CD1c-positive myeloid dendritic cell (primary cell): ENCODE results near the gene BRD3OS.

ENCODE experiments used
- DNase-seq: peaks from one replicate; pipeline ENCODE4 v3.0.0-alpha.2; 2016; ENCODE audit errors: extremely low spot score

BRD3OS gene, protein sequence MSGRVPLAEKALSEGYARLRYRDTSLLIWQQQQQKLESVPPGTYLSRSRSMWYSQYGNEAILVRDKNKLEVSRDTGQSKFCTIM

DNA sequence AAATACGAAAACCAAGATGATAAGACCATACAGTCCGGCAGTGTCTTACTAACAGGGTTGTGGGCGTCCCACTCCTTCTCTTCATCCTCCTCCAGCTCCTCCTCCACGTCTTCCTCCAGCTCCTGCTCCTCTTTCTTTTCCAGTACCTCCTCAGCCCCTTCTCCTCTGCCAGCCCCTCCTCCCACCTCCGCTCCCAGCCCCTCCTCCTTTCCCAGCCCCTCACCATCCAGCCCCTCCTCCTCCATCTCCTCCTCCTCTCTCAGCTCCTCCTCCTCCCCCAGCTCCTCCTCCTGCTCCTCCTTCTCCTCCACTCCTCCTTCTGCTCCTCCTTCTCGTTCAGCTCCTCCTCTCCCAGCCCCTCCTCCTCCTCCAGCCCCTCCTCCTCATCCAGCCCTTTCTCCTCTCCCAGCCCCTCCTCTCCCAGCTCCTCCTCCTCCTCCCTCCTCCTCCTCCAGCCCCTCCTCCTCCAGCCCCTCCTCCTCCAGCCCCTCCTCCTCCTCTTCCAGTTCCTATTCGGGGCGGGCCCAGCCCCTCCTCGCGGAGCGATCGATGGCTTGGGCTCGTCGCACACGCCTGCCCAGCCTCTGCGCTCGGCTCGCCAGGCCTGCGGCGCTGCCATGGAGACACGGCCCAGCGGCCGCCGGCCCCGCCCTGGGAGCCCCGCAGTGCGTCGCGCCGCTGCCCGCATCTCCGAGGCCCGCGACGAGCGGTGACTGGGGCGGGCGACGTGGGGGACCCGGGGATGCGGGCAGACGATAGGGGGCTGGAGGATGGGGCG is at the start of gene BRD3OS:
Gene BRD3OS, plus strand, starts transcription at position 654 of the 778 bp plus-strand sequence. CDS start 1,267 bp downstream, outside the sequence.
- peak; percentile 97 for DNase-seq

DNA sequence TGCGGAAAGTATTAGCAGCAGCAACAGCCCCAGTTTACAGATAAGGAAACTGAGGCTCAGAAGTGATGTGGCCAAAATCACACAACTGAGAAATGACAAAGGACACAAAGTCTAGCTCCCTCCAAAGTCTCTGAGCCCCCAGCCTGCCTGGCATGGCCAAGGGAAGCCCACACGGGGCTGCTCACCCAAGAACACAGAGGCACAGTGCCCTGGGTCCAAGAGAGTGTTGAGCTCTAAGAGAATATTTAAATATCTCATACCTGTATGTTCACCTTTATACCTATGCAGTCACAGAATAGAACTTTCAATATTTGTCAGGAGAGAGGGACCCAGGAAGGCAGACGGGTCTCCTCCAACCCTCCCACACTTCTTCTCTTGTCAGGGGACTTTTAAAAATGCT is 49.8 kb upstream of the BRD3OS start:
- DNase-seq = no peak

DNA sequence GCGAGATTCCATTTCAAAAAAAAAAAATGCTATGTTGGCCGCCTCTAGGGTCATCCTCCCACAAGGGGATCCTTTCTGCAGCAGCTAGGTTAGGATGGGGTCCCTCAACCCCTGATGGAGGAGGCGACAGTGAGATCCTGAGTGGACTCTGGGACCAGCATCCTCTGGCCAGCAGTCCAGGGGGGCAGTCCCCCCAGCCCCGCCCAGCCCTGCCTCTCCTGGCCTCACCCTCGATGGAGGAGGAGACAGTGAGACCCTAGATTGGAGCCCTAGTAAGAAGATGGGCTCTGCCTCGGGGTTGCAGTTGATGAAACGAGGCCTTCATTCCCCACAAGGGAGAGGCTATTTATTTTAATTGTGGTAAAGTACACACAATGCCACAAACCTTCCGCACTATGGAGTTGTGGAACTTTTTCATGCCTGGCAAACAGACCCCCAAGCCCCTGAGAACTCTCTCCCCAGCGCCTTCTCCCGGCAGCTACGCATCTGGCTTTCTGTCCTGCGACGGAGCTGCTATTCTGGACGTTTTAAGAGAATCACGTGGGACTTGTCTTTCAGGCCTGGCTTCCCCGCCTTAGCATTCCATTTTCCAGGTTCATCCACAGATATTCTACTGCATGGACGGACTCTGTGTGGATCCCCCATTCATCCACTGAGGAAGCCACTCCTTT is 49.0 kb upstream of the BRD3OS start:
- DNase-seq = no peak

DNA sequence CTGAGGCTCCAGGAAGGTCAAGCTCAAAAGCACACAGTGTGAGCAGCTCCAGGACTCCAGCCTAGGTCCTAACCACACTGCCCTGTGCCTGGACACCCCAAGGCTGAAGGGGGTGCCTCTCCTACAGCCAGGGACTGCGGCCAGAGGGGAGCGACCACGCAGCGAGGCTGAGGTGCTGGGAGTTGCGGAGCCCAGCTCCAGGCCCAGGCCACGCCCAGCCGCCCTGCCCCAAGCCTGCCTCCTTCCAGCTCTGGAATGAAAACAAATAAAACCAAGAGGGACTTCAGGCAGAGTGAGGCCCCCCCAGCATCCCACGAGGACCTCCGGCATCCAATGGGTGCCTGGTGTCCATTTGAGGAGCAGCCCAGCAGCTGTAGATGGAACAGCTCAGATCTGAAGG is 48.4 kb upstream of the BRD3OS start:
- no peak for DNase-seq

DNA sequence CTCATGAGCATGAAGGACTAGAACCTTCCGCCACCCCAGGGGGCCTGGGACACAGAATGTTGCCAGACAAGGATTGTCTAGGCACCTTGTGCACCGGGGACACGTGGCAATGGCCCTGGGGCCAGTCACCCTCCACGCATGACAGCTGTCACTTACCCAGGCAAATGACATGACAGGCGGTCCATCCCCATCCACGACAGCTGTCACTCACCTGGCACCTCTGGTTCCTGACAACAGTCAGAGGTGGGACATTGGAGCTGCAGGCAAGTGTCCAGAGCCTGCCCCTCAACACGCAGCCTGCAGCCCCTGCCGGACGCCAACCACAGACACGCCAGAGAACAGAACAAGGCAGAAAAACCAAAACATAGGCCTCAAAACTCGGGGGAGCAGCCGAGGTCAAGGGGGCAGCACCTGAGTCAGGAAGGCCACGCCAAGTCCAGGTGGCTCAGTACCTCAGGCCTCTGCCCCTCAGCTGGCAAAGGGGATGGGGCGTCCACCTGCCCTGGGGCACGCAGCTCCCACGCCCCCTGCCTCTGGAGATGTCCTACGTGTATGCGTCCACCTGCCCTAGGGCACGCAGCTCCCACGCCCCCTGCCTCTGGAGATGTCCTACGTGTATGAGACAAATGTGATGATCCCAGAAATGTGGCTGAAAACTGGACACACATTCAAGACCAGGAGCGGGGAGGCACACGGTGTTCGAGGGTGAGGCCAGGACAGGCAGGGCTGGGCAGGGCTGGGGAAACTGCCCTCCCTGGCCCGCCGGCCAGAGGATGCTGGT is 47.7 kb upstream of the BRD3OS start:
- no peak for DNase-seq

DNA sequence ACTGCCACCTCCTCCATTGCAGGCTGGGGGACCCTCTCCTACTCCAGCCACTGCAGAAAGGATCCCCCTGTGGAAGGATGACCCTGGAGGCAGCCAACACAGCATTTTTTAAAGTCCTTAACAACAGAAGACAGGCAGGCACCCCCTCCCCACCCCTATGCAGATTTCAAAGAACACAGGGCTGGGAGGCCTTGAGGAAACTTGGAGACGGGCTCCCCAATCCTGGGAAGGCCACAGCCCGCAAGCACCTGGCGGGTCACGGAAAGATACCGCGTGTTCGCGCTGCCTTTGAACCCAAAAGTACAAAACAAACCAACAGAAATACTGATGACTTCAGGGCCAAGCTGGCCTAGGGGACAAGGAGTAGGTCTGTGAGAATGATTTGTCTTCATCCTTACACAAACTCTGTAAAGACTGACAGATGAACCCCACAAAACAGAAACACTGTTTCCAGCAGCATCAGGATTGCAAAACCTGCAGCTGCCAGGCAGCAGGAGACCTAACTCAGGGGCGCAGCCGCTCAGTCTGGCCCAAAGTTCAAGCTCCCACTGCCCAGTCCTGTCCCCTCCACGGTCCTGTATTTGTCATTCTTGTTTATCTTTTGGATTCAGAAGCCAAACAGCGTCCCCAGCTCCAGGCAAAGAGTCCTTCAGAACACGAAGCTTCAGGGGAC is 46.9 kb upstream of the BRD3OS start:
- no peak for DNase-seq

DNA sequence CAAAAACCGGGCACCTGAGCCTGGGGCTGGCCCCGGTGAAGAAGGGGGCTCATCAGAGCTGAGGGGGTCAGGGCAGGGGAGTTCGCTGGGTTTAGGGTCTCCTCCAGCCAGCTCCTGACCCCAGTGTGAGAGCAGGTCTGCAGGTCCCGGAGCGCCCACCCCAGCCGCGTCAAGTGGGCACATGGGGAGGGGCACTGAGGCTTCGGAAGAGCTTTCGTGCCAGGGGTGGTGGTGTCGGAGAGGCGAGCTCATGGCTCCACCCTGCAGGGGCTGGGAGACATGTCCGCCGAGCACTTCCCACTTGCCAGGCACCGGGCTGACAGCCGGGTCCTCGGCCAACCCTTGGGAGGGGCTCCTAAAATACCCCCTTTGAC is 46.4 kb upstream of the BRD3OS start:
- DNase-seq = no peak

DNA sequence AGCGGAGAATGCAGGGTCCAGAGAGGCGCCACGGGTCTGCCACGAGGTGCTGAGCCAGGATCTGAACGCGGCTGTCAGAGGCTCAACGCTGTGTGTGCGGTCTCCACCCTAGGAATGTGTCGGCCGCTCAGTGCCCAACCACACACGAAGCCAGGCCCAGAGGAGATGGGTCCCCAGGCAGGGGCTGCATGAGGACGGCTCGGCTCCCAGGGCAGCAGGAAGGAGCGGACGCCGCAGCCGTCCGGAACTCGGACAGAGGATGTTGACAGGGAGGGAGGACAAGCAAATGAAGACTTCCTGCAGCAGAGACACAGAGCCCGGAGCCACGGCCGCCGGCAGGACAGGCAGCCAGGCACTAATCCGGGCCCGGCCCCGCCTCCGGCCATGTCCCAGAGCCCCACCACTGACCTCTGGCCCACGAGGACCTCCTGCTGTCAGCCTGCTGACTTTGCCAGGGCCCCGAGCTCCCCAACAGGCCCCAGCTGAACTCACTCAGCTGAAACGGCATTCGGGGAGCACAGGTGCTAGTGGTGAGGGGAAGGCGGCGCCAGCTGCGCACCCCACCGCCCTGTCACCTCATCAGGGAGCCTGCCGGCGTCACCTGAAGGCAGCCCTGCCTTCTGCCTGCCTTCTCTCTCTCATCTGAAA is 45.9 kb upstream of the BRD3OS start:
- DNase-seq = no peak

DNA sequence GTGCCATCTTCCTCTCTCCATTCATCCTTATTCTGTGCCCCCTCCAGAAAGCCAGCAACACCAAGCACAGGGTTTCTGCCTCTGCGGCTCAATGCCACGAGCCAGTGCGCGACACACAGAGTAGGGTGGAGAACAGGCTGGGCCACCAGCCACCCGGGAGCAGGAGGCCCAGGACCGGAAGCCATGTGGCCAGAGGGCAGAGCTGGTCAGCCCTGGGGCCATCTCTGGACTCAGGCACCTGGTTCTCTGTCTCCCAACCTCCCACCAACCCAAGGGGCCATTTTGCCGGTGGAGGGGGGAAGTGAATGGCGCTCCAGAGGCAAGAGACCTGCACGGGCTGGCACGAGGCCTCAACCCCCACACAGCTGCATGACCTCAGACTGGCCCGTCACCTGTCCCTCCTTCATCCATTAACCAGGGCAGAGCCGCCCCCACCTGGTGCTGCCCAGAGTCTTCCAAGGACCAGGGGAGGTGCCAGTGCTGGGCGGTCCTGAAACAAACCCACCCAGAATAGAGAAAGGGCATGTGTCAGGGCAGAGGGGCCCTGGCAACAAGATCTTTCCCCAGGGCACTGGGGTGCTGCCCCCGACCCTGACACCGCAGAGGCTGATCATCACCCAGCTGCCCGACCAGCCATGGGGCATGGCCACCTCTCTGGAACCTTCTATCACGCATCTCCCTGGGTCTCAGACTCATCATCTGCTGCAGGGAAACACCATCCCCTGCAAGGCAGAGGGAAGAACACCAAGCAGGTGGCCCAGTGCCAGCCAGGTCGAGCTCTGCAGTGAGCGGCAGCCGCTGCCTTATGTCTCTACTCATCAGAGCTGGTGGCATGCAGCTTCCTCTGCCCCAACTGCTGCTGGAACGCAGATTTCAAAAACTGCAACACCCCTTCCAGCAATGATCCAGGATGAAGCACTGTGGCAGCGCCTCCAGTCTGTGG is 45.1 kb upstream of the BRD3OS start:
- no peak for DNase-seq

DNA sequence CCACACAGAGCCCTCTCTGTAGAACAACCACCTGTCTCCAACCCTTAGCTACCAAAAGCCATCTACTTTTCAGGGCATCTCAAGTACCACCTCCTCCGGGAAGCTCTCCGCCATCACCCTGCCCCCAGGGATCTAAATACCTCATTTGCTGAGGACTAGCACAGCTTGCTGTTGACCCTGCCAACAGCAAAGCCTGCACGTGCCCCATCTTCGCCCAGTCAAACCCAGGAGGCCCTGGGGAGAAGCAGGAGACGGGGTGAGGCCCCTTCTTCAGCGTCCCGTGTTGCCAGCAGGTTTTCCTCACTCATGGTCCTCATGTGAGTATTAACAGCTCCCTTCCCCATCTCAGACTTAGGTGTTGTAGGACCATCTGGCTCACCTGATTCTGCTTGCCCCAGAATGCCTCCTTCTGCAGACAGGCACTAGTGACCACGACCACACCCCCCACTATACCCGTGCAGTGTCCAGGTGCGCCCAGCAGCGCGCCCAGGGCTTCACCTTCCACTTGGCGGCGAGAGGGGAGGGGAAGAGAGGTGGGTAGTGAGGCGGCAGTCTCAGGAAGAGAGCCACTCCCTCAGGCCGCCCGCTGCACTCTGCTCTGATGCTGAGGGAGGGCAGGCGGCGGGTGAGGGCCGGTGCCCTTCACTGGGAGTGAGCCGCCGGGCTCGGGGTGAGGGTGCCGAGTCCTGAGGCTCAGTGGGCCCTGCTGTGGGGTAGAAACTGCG is 44.3 kb upstream of the BRD3OS start:
- no peak for DNase-seq

DNA sequence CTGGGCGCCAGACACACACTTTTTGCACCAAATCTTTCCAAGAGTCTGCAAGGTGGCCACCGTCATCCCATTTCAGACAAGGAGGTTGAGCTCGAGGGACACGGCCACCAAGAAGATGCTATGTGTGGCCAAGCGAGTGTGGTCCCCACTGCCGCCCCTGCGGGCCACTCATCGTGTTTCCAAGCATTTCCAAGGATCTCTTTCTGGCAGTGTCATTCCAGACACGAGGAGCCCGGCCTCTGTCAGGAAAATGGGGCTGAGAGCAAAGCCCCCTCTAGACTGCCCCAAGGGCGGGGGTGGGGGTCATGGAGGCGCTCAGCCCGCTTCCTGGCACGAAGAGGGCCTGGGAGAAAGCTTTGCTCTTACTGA is 43.7 kb upstream of the BRD3OS start:
- DNase-seq = no peak

DNA sequence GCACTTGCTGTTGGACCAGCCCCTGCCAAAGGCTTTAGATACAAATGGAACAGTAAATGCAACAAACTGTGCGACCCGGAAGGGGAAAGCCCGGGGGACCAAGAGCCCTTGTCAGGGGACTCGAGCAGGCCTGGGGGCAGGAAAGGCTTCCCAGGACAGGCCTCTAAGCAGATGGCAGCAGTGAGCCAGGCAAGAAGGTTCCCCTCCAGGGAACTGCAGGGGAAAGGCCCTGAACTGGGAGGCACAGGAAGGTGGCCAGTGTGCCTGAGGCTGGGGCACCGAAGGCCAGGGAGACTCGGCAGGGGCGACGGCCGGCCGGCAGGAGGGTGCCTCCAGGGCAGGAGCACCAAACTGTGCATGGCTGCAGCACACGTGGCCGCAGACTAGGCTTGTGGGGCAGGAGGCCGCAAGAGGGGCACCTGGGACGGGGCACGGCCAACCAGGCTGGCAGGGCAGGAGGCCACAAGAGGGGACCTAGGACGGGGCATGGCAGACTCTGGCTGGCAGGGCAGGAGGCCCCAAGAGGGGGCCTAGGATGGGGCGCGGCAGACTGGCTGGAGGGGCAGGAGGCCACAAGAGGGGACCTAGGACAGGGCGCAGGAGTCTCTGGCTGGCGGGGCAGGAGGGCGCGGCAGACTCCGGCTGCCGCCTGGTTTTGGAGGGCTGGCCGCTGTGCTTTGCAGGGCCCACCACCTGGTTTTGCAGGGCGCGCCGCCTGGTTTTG is 43.2 kb upstream of the BRD3OS start:
- no peak for DNase-seq

DNA sequence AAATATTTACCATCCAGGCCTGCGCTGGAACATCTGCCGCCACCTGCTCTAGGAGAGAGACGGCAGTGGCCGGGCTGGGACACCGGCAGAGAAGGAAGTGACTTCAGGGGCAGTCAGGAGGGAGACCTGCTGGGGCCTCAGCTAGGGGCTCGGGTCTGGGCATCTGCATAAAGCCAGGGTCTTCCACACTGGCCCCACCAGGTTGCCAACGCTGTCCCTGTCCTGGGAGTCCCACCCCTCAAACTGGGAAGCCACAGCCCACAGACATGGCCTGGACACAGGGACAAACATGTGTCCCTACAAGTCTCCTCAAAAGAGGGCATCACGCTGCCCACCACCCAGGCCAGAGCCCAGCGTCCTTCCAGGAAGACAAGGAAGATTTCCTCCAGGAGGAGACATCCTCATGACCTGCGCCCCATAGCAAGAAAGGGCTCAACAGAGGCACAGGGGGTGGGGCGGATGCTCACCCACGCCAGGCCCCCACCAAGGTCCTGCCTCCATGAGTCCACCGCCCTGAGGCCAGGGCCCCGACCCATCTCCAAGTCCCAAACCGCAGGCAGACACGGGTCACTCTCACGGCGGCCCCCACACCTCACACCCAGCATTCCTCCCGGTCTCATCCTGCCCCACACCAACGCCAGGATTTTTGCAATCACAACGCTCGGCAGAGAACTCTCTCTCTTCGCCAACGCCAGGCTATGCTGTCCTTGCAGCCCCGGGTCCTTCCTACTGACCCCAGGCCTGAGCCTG is 42.1 kb upstream of the BRD3OS start:
- no peak for DNase-seq

DNA sequence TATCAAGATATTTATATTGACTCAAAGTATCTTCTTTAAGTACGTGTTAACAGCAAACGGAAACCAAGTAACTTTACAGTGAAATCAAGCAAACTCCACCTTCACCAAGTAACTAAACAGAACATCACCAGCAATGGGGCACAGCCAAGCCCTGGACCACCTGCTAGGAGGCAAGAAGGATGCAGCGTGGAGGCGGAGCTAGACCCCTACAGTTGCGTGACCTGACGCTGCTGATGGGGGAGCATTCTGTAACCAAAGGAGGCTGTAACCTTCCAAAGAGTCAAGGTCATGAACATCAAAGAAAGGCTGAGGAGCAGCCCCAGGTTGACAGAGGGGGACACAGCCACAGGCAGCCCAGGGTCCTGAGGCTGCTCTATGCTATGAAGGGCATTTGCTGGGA is 39.2 kb upstream of the BRD3OS start:
- DNase-seq = no peak

DNA sequence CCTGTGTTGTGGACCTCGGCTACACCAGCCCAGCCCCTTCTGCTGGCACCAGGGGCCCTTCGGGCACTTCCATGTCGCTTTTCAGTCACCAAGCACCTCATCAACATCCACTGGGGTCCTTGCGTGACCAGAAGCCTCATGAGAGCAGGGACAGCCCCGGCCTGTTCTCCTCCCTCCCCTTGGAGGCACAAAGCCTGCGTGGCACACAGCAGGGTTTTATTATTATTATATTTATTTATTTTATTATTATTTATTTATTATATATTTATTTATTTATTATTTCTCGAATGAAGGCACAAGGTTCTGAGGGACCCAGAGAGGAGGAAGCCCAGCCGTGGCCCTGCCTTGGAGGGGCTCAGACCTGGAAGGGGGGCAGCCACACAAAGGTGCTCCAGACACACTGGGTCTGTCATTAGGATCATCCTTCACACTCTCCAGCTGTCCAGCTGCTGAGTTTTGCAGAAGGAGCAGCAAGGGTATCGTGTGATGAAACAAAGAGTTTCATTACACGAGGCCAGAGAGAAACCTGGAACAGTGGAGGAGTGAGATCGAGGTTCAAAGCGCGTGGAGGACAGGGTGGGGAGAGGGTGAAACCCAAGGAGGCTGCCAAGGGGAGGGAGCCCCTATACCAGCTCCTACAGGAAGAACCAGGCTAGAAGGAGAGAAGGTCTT is 38.4 kb upstream of the BRD3OS start:
- no peak for DNase-seq

DNA sequence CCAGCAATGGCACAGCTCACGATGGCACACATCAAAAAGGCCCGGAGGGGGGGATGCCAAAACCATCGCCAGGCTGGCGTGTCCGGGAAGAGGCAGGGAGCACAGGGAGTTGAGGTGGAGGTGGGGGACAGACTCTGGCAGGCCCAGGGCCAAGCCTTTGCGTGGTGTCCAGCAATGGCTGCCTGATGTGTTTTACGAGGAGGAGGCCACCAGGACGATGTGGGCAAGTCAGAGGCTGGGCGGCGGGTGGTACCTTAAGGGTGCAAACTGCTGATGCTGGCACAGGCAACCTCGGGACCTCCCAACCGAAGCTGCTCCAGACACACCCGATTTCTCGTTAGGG is 37.9 kb upstream of the BRD3OS start:
- no peak for DNase-seq

DNA sequence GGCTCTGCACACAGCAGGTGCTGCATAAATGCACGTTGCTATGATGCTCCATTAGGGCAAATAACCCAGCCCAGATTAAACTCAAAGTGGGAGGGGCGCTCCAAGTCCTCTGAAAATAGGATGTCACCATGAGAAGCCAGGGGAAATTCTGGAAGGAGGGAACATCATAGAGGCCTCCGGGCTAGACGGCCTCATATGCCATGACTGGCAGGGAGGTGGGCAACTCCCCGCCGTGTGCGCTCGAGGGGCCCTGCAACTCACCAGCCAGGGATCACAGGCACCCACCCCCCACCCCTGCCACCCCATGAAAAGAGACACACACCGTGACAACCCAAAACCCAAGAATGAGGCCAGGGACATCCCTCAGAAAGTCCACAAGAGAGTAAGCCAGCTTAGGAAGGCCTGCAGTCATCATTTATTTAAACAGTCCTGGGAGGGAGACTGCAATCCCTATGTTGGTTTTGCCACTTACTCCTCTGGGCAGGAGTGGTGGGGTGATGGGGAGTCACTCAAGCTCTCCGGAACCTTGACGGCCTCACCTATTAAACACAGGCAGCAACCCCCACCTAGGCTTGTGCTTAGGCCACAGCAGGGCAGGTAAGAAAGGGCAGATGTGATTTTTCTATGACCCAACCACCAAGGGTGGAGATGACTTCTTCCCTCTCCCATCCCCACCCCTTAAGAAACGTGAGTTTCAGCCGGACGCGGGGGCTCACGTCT is 37.2 kb upstream of the BRD3OS start:
- no peak for DNase-seq
